Transverse colon (tissue), 4 donors: ENCODE measurements around the gene PCED1B. TPM values are rescaled to one million over a fixed set of nuclear protein-coding genes. Genes with fewer than 3 reads are reported as not detected.

Experiments
- DNase-seq: peaks from one replicate; pipeline ENCODE4 v3.0.0-alpha.2; 2019
- H3K27ac ChIP-seq, 4 donors: fragments of 200-600 bp; sonication (generic); 2 replicates each; pipeline ENCODE4 v1.5.1; 2016 to 2018; ENCODE audit warnings: inconsistent platforms in 4 of 4
- H3K27me3 ChIP-seq: fragments of 200-600 bp; sonication (generic); 2 replicates; pipeline ENCODE4 v1.5.1; 2017; ENCODE audit warnings: inconsistent platforms
- H3K36me3 ChIP-seq, 4 donors: fragments of 200-600 bp; sonication (generic); 2 replicates each; pipeline ENCODE4 v1.5.1; 2017 to 2019; ENCODE audit warnings: inconsistent platforms in 4 of 4
- H3K4me1 ChIP-seq, 4 donors: fragments of 200-600 bp; sonication (generic); 2 replicates each; pipeline ENCODE4 v1.5.1; 2017 to 2020; ENCODE audit warnings: inconsistent platforms in 4 of 4
- H3K4me3 ChIP-seq, 4 donors: fragments of 200-600 bp; sonication (generic); 1 replicate in 1 of 4; 2 replicates in 3 of 4; pipeline versions ENCODE4 v1.5.1 to v1.6.1; 2017 to 2019; ENCODE audit warnings: inconsistent platforms in 4 of 4
- H3K9me3 ChIP-seq, 2 donors: fragments of 200-600 bp; sonication (generic); 2 replicates each; pipeline ENCODE4 v1.5.1; 2017 to 2019; ENCODE audit warnings: inconsistent platforms in 2 of 2
- CTCF ChIP-seq, 5 experiments: fragments of 200-600 bp in 3 of 5; fragments of 450-650 bp in 2 of 5; sonication (generic) in 3 of 5; IDR thresholded peaks; 1 replicate in 2 of 5; 2 replicates in 3 of 5; pipeline ENCODE4 v1.5.1; 2016 to 2017; ENCODE audit warnings: antibody characterized with exemption in 5 of 5, inconsistent platforms in 3 of 5, mild to moderate bottlenecking in 2 of 5, moderate library complexity in 1 of 5
- EP300 ChIP-seq: sonication (generic); formaldehyde crosslinking; IDR thresholded peaks from one replicate; pipeline ENCODE4 v1.6.1; 2017; ENCODE audit warnings: antibody characterized with exemption, low read depth
- POLR2A ChIP-seq: fragments of 450-650 bp; IDR thresholded peaks from one replicate; pipeline ENCODE4 v1.6.1; 2016; ENCODE audit warnings: antibody characterized with exemption, mild to moderate bottlenecking, moderate library complexity
- POLR2AphosphoS5 ChIP-seq, 3 donors: sonication (generic); formaldehyde crosslinking; IDR thresholded peaks; one replicate each; pipeline ENCODE4 v1.6.1; 2016; ENCODE audit warnings: antibody characterized with exemption in 3 of 3
- WGBS, 2 donors: methylation state at CpG; one replicate each; pipeline ENCODE4 v1.1.5; 2018; ENCODE audit warnings: low coverage in 1 of 2; 5-methylcytosine and 5-hydroxymethylcytosine counted together
- in situ Hi-C, 4 donors: fragments of 200-750 bp; cut with MboI; loops; one replicate each; pipeline versions ENCODE4 v1.15.0 to v1.15.1; 2017; ENCODE audit warnings: low sequenced_read_pairs in 3 of 4, low pct_ligation_motif_present in 1 of 4, low pct_unique_long_range_greater_than_20kb in 1 of 4
- intact Hi-C: fragments of 100-400 bp; cut with DNase I; formaldehyde crosslinking; loops from one replicate; pipeline ENCODE4 v1.15.1; 2023; ENCODE audit warnings: low total_unique reads
- total RNA-seq, 4 donors: library from RNA; depleted of rRNA; stranded (reverse); fragments of >200 nt; gene quantifications; one replicate each; pipeline ENCODE4 v1.1.0, GENCODE V29; 2016

PCED1B gene
- total RNA-seq, 4 donors from 2014 or later: 2.7 to 52.0 (median 3.0) TPM; not detected in 1

GRCh38 chr12:47242426-47242825 is 163.0 kb downstream of the PCED1B start:
- WGBS, 2 donors: 88 to 100% methylated on average over 1 to 2 of the region's 2 CpGs
- Histone ChIP-seq H3K27ac (no peak overlapping the region), H3K4me3 (no peak overlapping the region), H3K36me3 (no peaks in the 10 kb centered on the region), H3K4me1 (no peaks in the 10 kb centered on the region), H3K27me3 (no peaks in the 10 kb centered on the region), H3K9me3 (no peaks in the 10 kb centered on the region)
- intact Hi-C loops (no loop called here), in situ Hi-C loops (no loop called here)
- TF ChIP-seq EP300 (no peak), POLR2A (no peak)
- DNase-seq: no peak

DNA sequence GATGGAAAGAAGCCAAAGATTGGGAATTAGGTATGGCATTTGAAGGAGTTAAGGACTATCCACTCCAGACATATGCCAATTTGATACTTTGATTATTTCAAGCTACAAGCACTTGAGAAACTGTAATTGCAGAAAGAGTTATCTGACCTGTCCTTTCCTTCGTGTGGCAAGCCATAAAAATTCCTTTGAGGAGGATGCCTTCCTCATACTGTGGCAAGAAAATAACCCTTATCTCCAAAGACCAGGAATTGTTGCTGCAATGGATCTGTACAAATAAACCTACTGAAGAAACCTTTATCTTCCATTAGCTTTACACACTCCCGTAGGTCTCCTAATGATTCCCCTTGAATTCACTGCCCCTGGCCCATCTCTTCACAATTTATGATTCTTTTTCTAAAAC is 165.4 kb downstream of the PCED1B start:
- no peak for DNase-seq
- in situ Hi-C loops (no loop called here), intact Hi-C loops (no loop called here)
- TF ChIP-seq POLR2A (no peak), POLR2AphosphoS5 (IDR thresholded peaks at IDR 0.05) (no peak), CTCF (IDR thresholded peaks at IDR 0.05) (no peak)
- H3K36me3 ChIP-seq: no peaks in the 10 kb centered on the region
- WGBS, 2 donors: 42 to 52% methylated on average over 2 of the region's 2 CpGs
- no peaks in the 10 kb centered on the region for H3K4me1 ChIP-seq
- no peaks in the 10 kb centered on the region for H3K27me3 ChIP-seq
- H3K9me3 ChIP-seq: no peaks in the 10 kb centered on the region
- H3K4me3 ChIP-seq: no peak overlapping the region
- no peak overlapping the region for H3K27ac ChIP-seq

DNA sequence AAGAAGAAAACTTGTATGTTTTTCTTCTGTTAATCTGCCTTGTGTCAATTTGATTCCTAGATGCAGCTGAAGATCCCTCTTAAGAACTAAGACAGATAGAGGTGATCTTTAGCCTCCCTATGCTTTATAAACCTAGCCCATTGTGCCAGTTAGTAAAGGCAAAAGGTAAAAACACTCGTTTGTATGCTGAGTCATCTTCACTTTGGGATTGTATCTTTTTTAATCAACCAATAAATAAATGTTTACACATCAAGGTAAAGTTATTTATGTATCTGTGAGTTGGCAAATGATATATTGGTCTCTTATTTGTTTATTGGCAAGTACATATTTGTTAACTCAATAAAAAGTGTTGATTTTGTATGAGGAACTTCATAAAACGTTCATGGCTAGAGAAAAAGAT is 166.2 kb downstream of the PCED1B start:
- Histone ChIP-seq H3K36me3 (no peaks in the 10 kb centered on the region), H3K27me3 (no peaks in the 10 kb centered on the region), H3K4me3 (no peak overlapping the region), H3K4me1 (no peaks in the 10 kb centered on the region), H3K27ac (no peak overlapping the region), H3K9me3 (no peaks in the 10 kb centered on the region)
- no peak for DNase-seq
- in situ Hi-C loops (no loop called here), intact Hi-C loops (no loop called here)
- TF ChIP-seq EP300: no peak
- TF ChIP-seq POLR2A: no peak
- no peak for TF ChIP-seq CTCF (IDR thresholded peaks at IDR 0.05)
- no peak for TF ChIP-seq POLR2AphosphoS5 (IDR thresholded peaks at IDR 0.05)
- WGBS, 2 donors: 37 to 39% methylated on average over 2 of the region's 2 CpGs

- 55 to 75% methylated on average over 1 of the region's 1 CpG for WGBS, 2 donors
Observed at GRCh38 chr12:47247418-47247817, 168.0 kb downstream of the PCED1B start.

More at GRCh38 chr12:47247418-47247817, 168.0 kb downstream of the PCED1B start:
- Histone ChIP-seq H3K27me3 (no peaks in the 10 kb centered on the region), H3K36me3 (no peaks in the 10 kb centered on the region), H3K4me3 (no peak overlapping the region), H3K27ac (no peak overlapping the region), H3K4me1 (no peaks in the 10 kb centered on the region), H3K9me3 (peaks cover 0 to 5% of the 10 kb centered on the region in 2 donors)
- intact Hi-C loops: no loop called here
- TF ChIP-seq CTCF (IDR thresholded peaks at IDR 0.05) (no peak), POLR2A (no peak), EP300 (no peak)
- in situ Hi-C loops: no loop called here
- DNase-seq: peak; percentile 21
